GM12875 (cell line): ENCODE results near the gene FKBP8.
A peak's percentile ranks its signal among the peaks of the same experiment; 100 is the strongest.
"Not testable (repeated sequence)": the region's sequence is repeated elsewhere in the genome, so short reads cannot be mapped to it uniquely, and the experiment has no call there.

Experiments
- H3K4me3 ChIP-seq: one replicate; pipeline ENCODE4 v1.5.1; 2011; ENCODE audit warnings: low read depth, low read length, control low read depth
- CTCF ChIP-seq: IDR thresholded peaks from 2 replicates; pipeline ENCODE4 v1.5.1; 2011; ENCODE audit warnings: low read depth, mild to moderate bottlenecking, control low read depth, inconsistent platforms, low read length, moderate library complexity, borderline replicate concordance; ENCODE audit not compliant: insufficient read depth

FKBP8 gene

GRCh38 chr19:18557411-18558201 is 14.2 kb upstream of the FKBP8 start, which contains the start of gene KXD1:
Gene KXD1, plus strand, starts transcription at chr19:18557870. Its CDS starts 4,187 bp downstream, at chr19:18562057.
- TF ChIP-seq CTCF = no peak
- H3K4me3 ChIP-seq = peak within 1 kb of the TSS; percentile 94

GRCh38 chr19:18551631-18552030 is 8.3 kb upstream of the FKBP8 start:
- H3K4me3 ChIP-seq = no peak overlapping the region
- no peak for TF ChIP-seq CTCF

GRCh38 chr19:18543814-18544475 is 572 bp upstream of the FKBP8 start:
- peak overlapping the region; percentile 66 for H3K4me3 ChIP-seq

GRCh38 chr19:18541992-18542940 is 1.1 kb downstream of the FKBP8 start:
- H3K4me3 ChIP-seq = peak overlapping the region; percentile 83
- TF ChIP-seq CTCF = no peak

More at GRCh38 chr19:18543814-18544475, 572 bp upstream of the FKBP8 start:
- peak; percentile 14; the same call in 1 of the 2 replicates for TF ChIP-seq CTCF

- TF ChIP-seq CTCF = no peak
- no peak overlapping the region for H3K4me3 ChIP-seq
These were observed 1.9 kb downstream of the FKBP8 start for GRCh38 chr19:18541258-18541991.

GRCh38 chr19:18540200-18540599 is 3.2 kb downstream of the FKBP8 start:
- H3K4me3 ChIP-seq = not testable (repeated sequence)

GRCh38 chr19:18539372-18539771 is 4.0 kb downstream of the FKBP8 start:
- no peak overlapping the region for H3K4me3 ChIP-seq
- TF ChIP-seq CTCF = no peak
